Peyer's patch (tissue), 4 donors: ENCODE data around the gene NAGLU. TPM values are rescaled to one million over a fixed set of nuclear protein-coding genes. Genes with fewer than 3 reads are reported as not detected.

Experiments
- DNase-seq, 3 donors: peaks; one replicate each; pipeline ENCODE4 v3.0.0-alpha.2; 2017 to 2019
- H3K27ac ChIP-seq, 4 donors: fragments of 200-600 bp; sonication (generic); one replicate each; pipeline ENCODE4 v1.5.1; 2016 to 2019
- H3K27me3 ChIP-seq, 2 donors: fragments of 200-600 bp; sonication (generic); one replicate each; pipeline ENCODE4 v1.5.1; 2019
- H3K36me3 ChIP-seq, 3 donors: fragments of 200-600 bp; sonication (generic); one replicate each; pipeline ENCODE4 v1.5.1; 2016 to 2019
- H3K4me1 ChIP-seq, 4 donors: fragments of 200-600 bp; sonication (generic); one replicate each; pipeline ENCODE4 v1.5.1; 2016 to 2019
- H3K4me3 ChIP-seq, 4 donors: fragments of 200-600 bp; sonication (generic); 1 replicate in 3 of 4; 2 replicates in 1 of 4; pipeline ENCODE4 v1.5.1; 2016 to 2019; ENCODE audit warnings: mild to moderate bottlenecking in 1 of 4
- H3K9me3 ChIP-seq, 4 donors: fragments of 200-600 bp; sonication (generic); one replicate each; pipeline ENCODE4 v1.5.1; 2016 to 2019; ENCODE audit warnings: mild to moderate bottlenecking in 1 of 4
- CTCF ChIP-seq, 6 experiments: fragments of 450-650 bp in 4 of 6; fragments of 200-600 bp in 2 of 6; sonication (generic) in 1 of 6; IDR thresholded peaks; one replicate each; pipeline ENCODE4 v1.5.1; 2017 to 2019; ENCODE audit warnings: antibody characterized with exemption in 6 of 6, mild to moderate bottlenecking in 3 of 6, moderate library complexity in 1 of 6
- POLR2A ChIP-seq, 2 donors: fragments of 450-650 bp; IDR thresholded peaks; one replicate each; pipeline ENCODE4 v1.5.1; 2017; ENCODE audit warnings: antibody characterized with exemption in 2 of 2, mild to moderate bottlenecking in 2 of 2, moderate library complexity in 2 of 2
- small RNA-seq, 2 donors: library from RNA; depleted of rRNA; stranded (forward); fragments of <200 nt; gene quantifications; one replicate each; pipeline ENCODE3, GENCODE V24; 2016
- total RNA-seq, 4 donors: library from RNA; depleted of rRNA; stranded (reverse); fragments of >200 nt; gene quantifications; one replicate each; pipeline ENCODE4 v1.1.0, GENCODE V29; 2016

The NAGLU gene
- total RNA-seq, 4 donors from 2014 or later: 12.4 to 79.2 (median 62.7) TPM

- Histone ChIP-seq H3K9me3 (no peaks in the 10 kb centered on the region), H3K27ac (peak overlapping the region in 2 of 4 donors; percentile 2 to 5), H3K36me3 (peaks cover 0 to 89% (median 3%) of the 10 kb centered on the region in 3 donors), H3K4me1 (peaks cover 0 to 11% (median 0%) of the 10 kb centered on the region in 4 donors), H3K4me3 (no peak overlapping the region), H3K27me3 (no peaks in the 10 kb centered on the region)
- TF ChIP-seq CTCF (IDR thresholded peaks at IDR 0.05) (no peak), POLR2A (IDR thresholded peaks at IDR 0.05) (no peak)
- peak in 1 of 3 donors; percentile 34 for DNase-seq
Observed at GRCh38 chr17:42585353-42585752, 49.3 kb downstream of the NAGLU start.

GRCh38 chr17:42586514-42587230, 50.6 kb downstream of the NAGLU start:
- Histone ChIP-seq H3K4me1 (peaks cover 0 to 11% (median 0%) of the 10 kb centered on the region in 4 donors), H3K27ac (peak overlapping the region in 1 of 4 donors; percentile 61), H3K27me3 (no peaks in the 10 kb centered on the region), H3K36me3 (peaks cover 0 to 95% (median 3%) of the 10 kb centered on the region in 3 donors), H3K9me3 (no peaks in the 10 kb centered on the region), H3K4me3 (no peak overlapping the region)
- peak in 2 of 3 donors; percentile 34 to 49 for DNase-seq
- no peak for TF ChIP-seq CTCF (IDR thresholded peaks at IDR 0.05)
- no peak for TF ChIP-seq POLR2A (IDR thresholded peaks at IDR 0.05)

- no peaks in the 10 kb centered on the region for H3K9me3 ChIP-seq
- DNase-seq: no peak
- H3K4me3 ChIP-seq: no peak overlapping the region
- H3K4me1 ChIP-seq: peaks cover 0 to 11% (median 0%) of the 10 kb centered on the region in 4 donors
- no peak overlapping the region for H3K27ac ChIP-seq
- TF ChIP-seq CTCF (IDR thresholded peaks at IDR 0.05) (no peak), POLR2A (IDR thresholded peaks at IDR 0.05) (no peak)
- H3K27me3 ChIP-seq: no peaks in the 10 kb centered on the region
- H3K36me3 ChIP-seq: peaks cover 0 to 66% (median 0%) of the 10 kb centered on the region in 3 donors
Observed at GRCh38 chr17:42590886-42591285, 54.8 kb downstream of the NAGLU start.

- Histone ChIP-seq H3K4me1 (peaks cover 0 to 8% (median 0%) of the 10 kb centered on the region in 4 donors), H3K4me3 (no peak overlapping the region), H3K27me3 (no peaks in the 10 kb centered on the region), H3K27ac (no peak overlapping the region), H3K9me3 (no peaks in the 10 kb centered on the region), H3K36me3 (peaks cover 0 to 62% (median 0%) of the 10 kb centered on the region in 3 donors)
- TF ChIP-seq POLR2A (IDR thresholded peaks at IDR 0.05): no peak
- TF ChIP-seq CTCF (IDR thresholded peaks at IDR 0.05): no peak
- DNase-seq: no peak
Observed at GRCh38 chr17:42591411-42591810, 55.4 kb downstream of the NAGLU start.

Small RNAs within 50 kb of the gene (small RNA-seq; reads per million reads assigned to genes)
- 0 to 0.13 reads per million in 2 donors for gene MIR548AT

Other genes with a start within 250 kb of the NAGLU start
- gene STAT5A, start 247.7 kb upstream of the NAGLU start, total RNA-seq: 10 to 100 TPM; 11.2 to 80.0 (median 34.5) TPM
- gene STAT3, start 147.8 kb upstream of the NAGLU start, total RNA-seq: 100 to 1,000 TPM; 178 to 219 (median 191) TPM
- 10 to 100 TPM; 16.3 to 94.9 (median 35.9) TPM for gene CAVIN1, start 113.0 kb upstream of the NAGLU start, total RNA-seq
- gene ATP6V0A1, start 77.4 kb upstream of the NAGLU start, total RNA-seq: 100 to 1,000 TPM; 121 to 251 (median 204) TPM
- 1 to 10 TPM in 2 of 4 donors, under 1 TPM in 1, not detected in 1; 0.94 to 3.9 (median 1.7) TPM for gene HSD17B1, start 16.7 kb downstream of the NAGLU start, total RNA-seq
- gene COASY, start 25.9 kb downstream of the NAGLU start, total RNA-seq: 10 to 100 TPM; 42.1 to 95.4 (median 80.2) TPM
- 100 to 1,000 TPM in 3 of 4 donors, 10 to 100 TPM in 1; 65.2 to 180 (median 133) TPM for gene MLX, start 30.9 kb downstream of the NAGLU start, total RNA-seq
- 1 to 10 TPM in 2 of 4 donors, not detected in 2; 1.2 to 1.5 TPM for gene PSMC3IP, start 41.5 kb downstream of the NAGLU start, total RNA-seq
- gene RETREG3, start 73.1 kb downstream of the NAGLU start, total RNA-seq: 10 to 100 TPM; 31.4 to 66.6 (median 55.8) TPM
- gene TUBG1, start 73.4 kb downstream of the NAGLU start, total RNA-seq: 10 to 100 TPM; 19.8 to 64.4 (median 37.9) TPM
- gene TUBG2, start 123.0 kb downstream of the NAGLU start, total RNA-seq: 10 to 100 TPM in 3 of 4 donors, 1 to 10 TPM in 1; 5.6 to 79.2 (median 16.6) TPM
- 10 to 100 TPM in 2 of 4 donors, 1 to 10 TPM in 2; 3.5 to 14.0 (median 10.8) TPM for gene PLEKHH3, start 140.8 kb downstream of the NAGLU start, total RNA-seq
- gene CCR10, start 145.6 kb downstream of the NAGLU start, total RNA-seq: 1 to 10 TPM in 1 of 4 donors, under 1 TPM in 1, not detected in 2; 0.40 to 2.8 TPM
- gene CNTNAP1, start 146.3 kb downstream of the NAGLU start, total RNA-seq: 1 to 10 TPM in 3 of 4 donors, under 1 TPM in 1; 0.35 to 5.0 (median 1.3) TPM
- gene EZH1, start 208.8 kb downstream of the NAGLU start, total RNA-seq: 100 to 1,000 TPM in 1 of 4 donors, 10 to 100 TPM in 3; 33.5 to 120 (median 64.4) TPM
- 1 to 10 TPM; 2.3 to 9.9 (median 4.3) TPM for gene RAMP2, start 225.0 kb downstream of the NAGLU start, total RNA-seq
- gene VPS25, start 237.2 kb downstream of the NAGLU start, total RNA-seq: 10 to 100 TPM; 34.7 to 82.1 (median 67.5) TPM
- 10 to 100 TPM in 3 of 4 donors, 1 to 10 TPM in 1; 7.2 to 56.0 (median 28.7) TPM for gene WNK4, start 244.4 kb downstream of the NAGLU start, total RNA-seq